Large intestine (tissue), 3 donors: ENCODE measurements around the gene EPC1. TPM values are rescaled to one million over a fixed set of nuclear protein-coding genes. Genes with fewer than 3 reads are reported as not detected.

Experiments
- DNase-seq, 2 donors: peaks; one replicate each; pipeline versions ENCODE4 v3.0.0 to v3.0.0-alpha.2; 2013
- H3K27ac ChIP-seq: one replicate; pipeline ENCODE4 v1.5.1; 2013; ENCODE audit warnings: low read length
- H3K27me3 ChIP-seq: 2 replicates; pipeline ENCODE4 v1.6.1; 2013; ENCODE audit warnings: low read length; ENCODE audit not compliant: control insufficient read depth, insufficient read depth
- H3K36me3 ChIP-seq: 2 replicates; pipeline ENCODE4 v1.6.1; 2013; ENCODE audit warnings: low read length; ENCODE audit not compliant: control insufficient read depth, insufficient read depth
- H3K4me1 ChIP-seq: one replicate; pipeline ENCODE4 v1.6.1; 2013; ENCODE audit warnings: low read length; ENCODE audit not compliant: control insufficient read depth, insufficient read depth
- H3K4me3 ChIP-seq: one replicate; pipeline ENCODE4 v1.5.1; 2013; ENCODE audit warnings: low read length
- H3K9me3 ChIP-seq: one replicate; pipeline ENCODE4 v1.6.1; 2013; ENCODE audit warnings: mild to moderate bottlenecking, low read depth, low read length, moderate library complexity; ENCODE audit not compliant: control insufficient read depth
- WGBS: methylation state at CpG from one replicate; pipeline ENCODE4 v1.1.5; 2013; ENCODE audit warnings: low lambda C conversion rate; ENCODE audit not compliant: insufficient coverage; 5-methylcytosine and 5-hydroxymethylcytosine counted together
- polyA plus RNA-seq: library from polyadenylated mRNA; unstranded; fragments of 120-200 nt; gene quantifications from one replicate; pipeline ENCODE4 v1.2.1, GENCODE V29; 2013

Gene EPC1
- polyA plus RNA-seq, 1 donor = 41.3 TPM

DNA sequence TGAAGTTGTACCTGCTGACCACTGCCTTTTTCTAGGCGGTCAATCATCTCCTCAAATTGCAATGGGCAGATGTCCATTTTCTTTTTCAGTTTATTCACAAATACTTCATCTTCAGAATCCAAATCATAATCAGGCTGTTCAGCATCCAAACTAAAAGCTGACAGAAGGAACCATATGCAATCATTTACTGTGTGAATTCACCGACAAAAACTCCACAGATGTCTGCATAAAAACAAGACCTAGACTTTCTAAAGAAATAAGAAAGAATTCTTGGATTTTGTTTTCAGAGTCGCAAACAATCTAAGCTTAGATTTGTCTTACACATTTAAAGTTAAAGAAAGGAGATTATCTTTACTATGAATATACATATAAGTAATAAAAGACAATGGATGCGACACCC is 53.4 kb downstream of the EPC1 start:
- Histone ChIP-seq H3K27ac (no peak overlapping the region), H3K36me3 (peaks cover 18% of the 10 kb centered on the region), H3K4me3 (no peak overlapping the region), H3K9me3 (no peaks in the 10 kb centered on the region), H3K27me3 (no peaks in the 10 kb centered on the region), H3K4me1 (no peaks in the 10 kb centered on the region)
- no peak for DNase-seq
- WGBS = 94% methylated on average over 3 of the region's 4 CpGs

DNA sequence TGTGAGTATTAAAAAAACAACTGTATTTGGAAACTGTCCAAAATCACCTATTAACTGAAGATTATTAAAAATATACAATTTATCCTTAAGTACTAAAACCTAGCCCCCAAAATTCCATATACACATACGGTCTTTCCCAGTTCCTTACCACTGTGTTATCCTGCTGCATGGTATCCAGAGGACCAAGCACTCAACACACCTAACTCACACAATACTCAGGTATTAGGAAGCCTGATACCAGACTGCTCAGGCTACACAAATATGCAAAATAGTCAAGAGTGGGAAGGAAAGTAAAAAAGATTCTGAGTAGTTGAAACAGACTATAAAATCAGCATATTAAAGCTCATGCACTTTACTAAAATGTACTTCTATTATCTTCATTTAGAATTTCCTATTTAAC is 67.2 kb downstream of the EPC1 start:
- no peaks in the 10 kb centered on the region for H3K9me3 ChIP-seq
- H3K4me1 ChIP-seq = no peaks in the 10 kb centered on the region
- H3K4me3 ChIP-seq = no peak overlapping the region
- no peaks in the 10 kb centered on the region for H3K27me3 ChIP-seq
- H3K27ac ChIP-seq = no peak overlapping the region
- DNase-seq = no peak
- 100% methylated on average over 1 of the region's 1 CpG for WGBS
- peaks cover 48% of the 10 kb centered on the region for H3K36me3 ChIP-seq

DNA sequence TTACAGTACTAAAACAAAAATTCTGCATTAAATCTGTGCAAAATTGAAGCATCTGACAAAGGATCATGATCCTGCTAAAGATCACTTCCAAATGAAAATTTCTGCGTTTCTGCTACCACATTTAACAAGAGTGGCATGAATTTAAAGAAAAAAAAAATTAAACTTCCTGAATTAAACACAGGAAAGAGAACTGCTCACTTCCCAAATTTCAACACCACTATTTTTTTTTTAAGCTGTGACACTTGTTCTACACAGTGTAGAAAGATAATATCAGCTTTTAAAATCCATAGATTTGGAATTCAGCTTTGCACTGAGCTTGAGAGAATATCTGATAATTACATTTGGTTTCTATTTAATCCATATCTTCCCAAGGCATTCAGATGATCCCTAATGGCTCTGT is 73.6 kb downstream of the EPC1 start:
- Histone ChIP-seq H3K27ac (no peak overlapping the region), H3K27me3 (no peaks in the 10 kb centered on the region), H3K4me3 (no peak overlapping the region), H3K36me3 (peaks cover 61% of the 10 kb centered on the region), H3K9me3 (no peaks in the 10 kb centered on the region), H3K4me1 (no peaks in the 10 kb centered on the region)
- no peak for DNase-seq
- WGBS = no CpG with 5 or more reads among the region's 1 CpG

DNA sequence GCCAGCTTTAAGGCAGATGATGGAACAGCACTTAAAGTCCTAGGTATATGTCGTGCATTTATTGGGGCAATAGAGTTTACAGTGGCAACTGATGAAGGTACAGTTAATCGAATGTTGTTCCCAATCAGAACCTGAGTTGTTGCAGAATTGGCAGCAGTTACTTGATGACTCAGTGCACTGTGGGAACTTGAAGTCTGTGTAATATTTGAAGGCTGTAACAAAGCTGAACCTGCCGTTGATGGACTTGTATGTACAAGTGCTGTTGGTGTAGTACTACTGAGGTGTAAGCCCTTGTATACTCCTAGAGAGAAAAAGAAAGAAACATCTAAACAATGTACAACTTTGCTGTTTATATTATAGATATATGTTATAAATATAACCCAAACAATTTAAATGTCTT is 75.3 kb downstream of the EPC1 start:
- DNase-seq = no peak
- no peak overlapping the region for H3K4me3 ChIP-seq
- no peaks in the 10 kb centered on the region for H3K4me1 ChIP-seq
- no peak overlapping the region for H3K27ac ChIP-seq
- H3K27me3 ChIP-seq = no peaks in the 10 kb centered on the region
- peaks cover 66% of the 10 kb centered on the region for H3K36me3 ChIP-seq
- WGBS = 100% methylated on average over 1 of the region's 3 CpGs
- no peaks in the 10 kb centered on the region for H3K9me3 ChIP-seq

DNA sequence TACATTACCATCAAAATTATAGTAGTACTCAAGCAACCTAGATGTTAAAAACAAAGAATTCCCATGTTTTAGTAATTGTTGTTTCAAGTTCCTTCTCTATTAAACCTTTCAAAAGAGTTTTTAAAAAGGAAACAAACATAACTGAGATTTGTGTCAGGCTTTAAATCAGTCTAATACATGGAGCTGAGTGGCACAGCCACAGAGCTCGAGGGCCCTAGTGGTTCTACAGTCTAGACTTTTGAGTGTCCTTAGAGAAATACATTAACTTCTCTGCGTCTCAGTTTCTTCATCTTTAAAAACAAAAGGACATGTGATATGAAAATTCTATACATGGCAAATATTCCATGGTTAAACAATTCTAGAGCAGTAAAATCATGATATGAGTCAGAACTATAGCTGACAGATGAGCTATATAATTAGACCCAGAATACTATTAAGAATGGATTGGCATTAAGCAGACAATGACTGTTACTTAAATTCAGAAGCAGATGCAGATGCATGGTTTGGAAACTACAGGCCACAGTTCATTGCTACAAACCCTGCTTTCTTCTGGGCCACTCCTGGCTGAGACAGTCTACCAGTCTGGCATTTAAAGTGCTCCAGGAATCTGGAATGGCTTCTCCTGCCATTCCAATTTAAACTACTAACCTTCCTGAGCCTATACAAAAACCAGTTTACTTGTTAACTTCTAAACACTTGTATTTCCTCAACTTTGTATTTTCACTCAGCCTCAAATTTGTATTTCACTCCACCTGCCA is 77.4 kb downstream of the EPC1 start:
- no peaks in the 10 kb centered on the region for H3K9me3 ChIP-seq
- H3K36me3 ChIP-seq = peaks cover 58% of the 10 kb centered on the region
- WGBS = 100% methylated on average over 1 of the region's 2 CpGs
- H3K27ac ChIP-seq = no peak overlapping the region
- no peaks in the 10 kb centered on the region for H3K27me3 ChIP-seq
- no peak overlapping the region for H3K4me3 ChIP-seq
- DNase-seq = no peak
- H3K4me1 ChIP-seq = no peaks in the 10 kb centered on the region

DNA sequence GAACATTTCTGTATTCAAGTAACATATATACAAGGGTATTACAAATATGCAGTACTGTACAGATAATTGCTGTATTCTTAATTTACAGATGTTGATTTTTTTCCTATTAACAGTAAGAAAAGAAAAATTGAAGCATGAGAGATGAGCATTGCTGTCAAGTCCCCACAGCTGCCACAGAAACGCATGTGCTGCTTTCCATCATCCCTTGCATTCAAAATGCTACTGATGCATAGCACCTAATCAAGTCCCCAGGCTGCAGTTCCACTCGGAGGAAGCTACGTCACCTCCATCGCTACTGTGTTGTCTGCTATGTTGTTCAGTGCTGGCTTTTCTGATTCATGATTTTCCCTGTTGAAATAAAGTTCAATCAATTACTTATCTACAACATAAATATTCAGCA is 78.2 kb downstream of the EPC1 start:
- DNase-seq = no peak
- Histone ChIP-seq H3K27me3 (no peaks in the 10 kb centered on the region), H3K4me3 (no peak overlapping the region), H3K9me3 (no peaks in the 10 kb centered on the region), H3K4me1 (no peaks in the 10 kb centered on the region), H3K27ac (no peak overlapping the region), H3K36me3 (peaks cover 58% of the 10 kb centered on the region)
- no CpG with 5 or more reads among the region's 4 CpGs for WGBS

DNA sequence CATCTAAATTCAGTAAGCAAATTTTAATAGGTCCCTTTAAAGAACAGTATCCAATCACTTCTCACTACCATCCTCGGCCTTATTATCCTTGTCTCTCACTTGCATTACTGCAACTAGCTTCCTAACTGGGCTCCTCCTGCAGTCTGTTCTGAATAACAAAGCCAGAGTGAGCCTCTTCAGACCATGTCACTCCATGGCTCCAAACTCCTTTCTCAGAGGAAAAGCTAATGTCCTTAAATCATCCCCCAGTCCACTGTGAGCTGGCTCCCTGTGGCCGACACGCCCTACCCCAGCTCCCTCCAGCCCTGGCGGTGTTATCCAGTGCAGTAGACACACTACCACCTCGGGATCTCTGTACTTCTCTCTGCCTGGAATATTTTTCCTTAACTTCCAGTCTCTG is 80.0 kb downstream of the EPC1 start:
- Histone ChIP-seq H3K27ac (no peak overlapping the region), H3K9me3 (no peaks in the 10 kb centered on the region), H3K27me3 (no peaks in the 10 kb centered on the region), H3K4me3 (no peak overlapping the region), H3K36me3 (peaks cover 47% of the 10 kb centered on the region), H3K4me1 (no peaks in the 10 kb centered on the region)
- no peak for DNase-seq
- 89% methylated on average over 1 of the region's 5 CpGs for WGBS

DNA sequence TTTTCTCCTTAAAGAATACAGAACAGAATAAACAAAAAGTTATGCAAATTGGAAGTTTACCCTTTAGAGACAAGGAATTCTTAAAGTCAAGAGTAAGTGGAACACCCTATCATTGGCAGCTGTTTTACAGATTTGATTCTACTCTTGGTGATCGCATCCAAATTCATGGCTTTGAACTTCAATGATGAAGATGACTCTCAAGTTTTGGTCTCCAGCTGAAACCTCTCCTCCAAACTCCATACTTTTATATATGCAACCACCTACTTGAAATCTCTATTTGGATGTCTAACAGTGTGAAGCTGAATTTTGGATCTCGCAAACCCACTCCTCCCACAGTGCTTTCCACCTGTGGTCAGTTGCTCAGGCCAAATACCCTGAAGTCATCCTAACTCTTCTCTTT is 80.4 kb downstream of the EPC1 start:
- Histone ChIP-seq H3K36me3 (peaks cover 43% of the 10 kb centered on the region), H3K4me1 (no peaks in the 10 kb centered on the region), H3K27ac (no peak overlapping the region), H3K9me3 (no peaks in the 10 kb centered on the region), H3K4me3 (no peak overlapping the region), H3K27me3 (no peaks in the 10 kb centered on the region)
- DNase-seq = no peak
- 100% methylated on average over 2 of the region's 2 CpGs for WGBS

DNA sequence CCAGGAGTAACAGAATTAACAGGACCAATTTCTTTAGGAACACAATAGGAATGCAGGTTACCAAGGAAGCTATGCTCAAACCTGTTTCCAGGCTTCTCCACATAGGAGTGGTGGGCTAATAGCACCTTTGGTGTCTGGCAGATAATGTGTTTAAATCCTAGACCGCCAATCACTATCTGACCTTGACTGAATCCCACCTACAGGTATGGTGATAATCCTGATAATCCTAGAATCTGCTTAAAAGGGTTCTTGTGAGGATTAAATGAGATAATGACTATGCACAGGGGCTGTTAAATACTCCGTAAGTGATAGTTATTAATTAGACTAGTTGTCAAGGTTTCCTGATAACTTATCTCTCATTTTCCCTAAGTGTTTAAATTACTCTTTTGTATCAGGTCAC is 81.2 kb downstream of the EPC1 start:
- peaks cover 35% of the 10 kb centered on the region for H3K36me3 ChIP-seq
- no peak for DNase-seq
- WGBS = no CpG with 5 or more reads among the region's 2 CpGs

DNA sequence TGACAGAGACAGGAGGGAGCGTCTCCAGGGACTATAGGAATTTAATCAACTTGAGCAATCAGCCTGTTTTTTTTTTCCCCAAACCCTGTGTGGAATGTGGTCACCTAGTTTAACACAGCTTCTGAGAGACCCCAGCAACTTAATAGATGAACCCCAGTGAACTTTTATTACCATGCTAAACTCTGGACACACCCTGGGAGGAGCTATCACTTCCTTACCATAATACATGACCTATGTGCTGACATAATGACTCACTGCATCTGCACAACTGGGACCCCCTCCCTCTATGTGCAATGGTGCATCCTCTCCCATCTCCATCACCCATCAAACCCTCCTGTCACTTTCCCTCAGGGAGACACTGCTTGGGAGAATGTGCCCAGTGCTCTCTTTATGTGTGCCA is 83.7 kb downstream of the EPC1 start:
- no peaks in the 10 kb centered on the region for H3K4me1 ChIP-seq
- no peaks in the 10 kb centered on the region for H3K9me3 ChIP-seq
- H3K4me3 ChIP-seq = no peak overlapping the region
- H3K36me3 ChIP-seq = peaks cover 14% of the 10 kb centered on the region
- DNase-seq = peak; percentile 12 to 43
- no peak overlapping the region for H3K27ac ChIP-seq
- no peaks in the 10 kb centered on the region for H3K27me3 ChIP-seq
- no CpG with 5 or more reads among the region's 1 CpG for WGBS

More for the DNA sequence above, 81.2 kb downstream of the EPC1 start:
- H3K4me1 ChIP-seq = no peaks in the 10 kb centered on the region
- H3K9me3 ChIP-seq = no peaks in the 10 kb centered on the region
- H3K27me3 ChIP-seq = no peaks in the 10 kb centered on the region
- no peak overlapping the region for H3K27ac ChIP-seq
- no peak overlapping the region for H3K4me3 ChIP-seq

DNA sequence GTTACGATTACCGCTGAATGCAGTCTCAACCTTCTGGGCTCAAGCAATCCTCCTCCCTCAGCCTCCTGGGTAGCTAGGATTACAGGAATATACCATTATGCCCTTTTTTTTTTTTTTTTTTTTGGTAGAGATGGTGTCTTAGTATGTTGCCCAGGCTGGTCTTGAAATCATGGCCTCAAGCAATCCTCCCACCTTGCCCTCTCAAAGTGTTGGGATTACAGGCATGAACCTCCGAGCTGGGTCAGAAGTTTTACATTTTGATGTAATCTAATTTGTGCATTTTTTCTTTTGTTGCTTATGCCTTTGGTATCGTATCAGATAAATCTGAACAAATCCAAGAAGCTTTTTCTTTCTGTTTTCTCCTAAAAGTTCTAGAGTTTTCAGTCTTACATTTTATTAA is 87.4 kb downstream of the EPC1 start:
- no peaks in the 10 kb centered on the region for H3K9me3 ChIP-seq
- 94% methylated on average over 2 of the region's 4 CpGs for WGBS
- no peak overlapping the region for H3K4me3 ChIP-seq
- no peak overlapping the region for H3K27ac ChIP-seq
- H3K4me1 ChIP-seq = no peaks in the 10 kb centered on the region
- H3K27me3 ChIP-seq = no peaks in the 10 kb centered on the region
- H3K36me3 ChIP-seq = no peaks in the 10 kb centered on the region
- DNase-seq = no peak
